ENCODE data around the gene TUSC7. TPM values are rescaled to one million over a fixed set of nuclear protein-coding genes. Genes with fewer than 3 reads are reported as not detected.

Gene TUSC7
- total and polyA plus RNA-seq, 8 donors = 0.10 TPM; not detected in 7

DNA sequence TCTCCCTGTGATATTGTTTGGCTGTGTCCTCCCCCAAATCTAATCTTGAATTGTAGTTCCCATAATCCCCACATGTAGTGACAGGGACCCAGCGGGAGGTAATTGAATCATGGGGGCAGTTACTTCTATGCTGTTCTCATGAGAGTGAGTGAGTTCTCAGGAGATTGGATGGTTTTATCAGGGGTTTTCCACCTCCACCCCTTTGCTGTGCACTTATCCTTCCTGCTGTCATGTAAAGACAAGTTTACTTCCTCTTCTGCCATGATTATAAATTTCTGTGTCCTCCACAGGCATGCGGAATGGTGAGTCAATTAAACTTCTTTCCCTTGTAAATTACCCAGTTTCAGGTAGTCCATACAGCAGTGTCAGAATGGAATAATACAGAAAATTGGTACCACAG is 24.7 kb downstream of the TUSC7 start:
- no peak for ATAC-seq
- DNase-seq = no peak
- intact Hi-C loops (cut with DNase I) = no loop called here
- Histone ChIP-seq H3K4me3 (no peak overlapping the region), H3K9me3 (no peaks in the 10 kb centered on the region), H3K36me3 (no peaks in the 10 kb centered on the region), H3K27me3 (peaks cover 0 to 3% of the 10 kb centered on the region in 2 donors), H3K4me1 (no peaks in the 10 kb centered on the region), H3K27ac (no peak overlapping the region)
- TF ChIP-seq, protein P1, sequence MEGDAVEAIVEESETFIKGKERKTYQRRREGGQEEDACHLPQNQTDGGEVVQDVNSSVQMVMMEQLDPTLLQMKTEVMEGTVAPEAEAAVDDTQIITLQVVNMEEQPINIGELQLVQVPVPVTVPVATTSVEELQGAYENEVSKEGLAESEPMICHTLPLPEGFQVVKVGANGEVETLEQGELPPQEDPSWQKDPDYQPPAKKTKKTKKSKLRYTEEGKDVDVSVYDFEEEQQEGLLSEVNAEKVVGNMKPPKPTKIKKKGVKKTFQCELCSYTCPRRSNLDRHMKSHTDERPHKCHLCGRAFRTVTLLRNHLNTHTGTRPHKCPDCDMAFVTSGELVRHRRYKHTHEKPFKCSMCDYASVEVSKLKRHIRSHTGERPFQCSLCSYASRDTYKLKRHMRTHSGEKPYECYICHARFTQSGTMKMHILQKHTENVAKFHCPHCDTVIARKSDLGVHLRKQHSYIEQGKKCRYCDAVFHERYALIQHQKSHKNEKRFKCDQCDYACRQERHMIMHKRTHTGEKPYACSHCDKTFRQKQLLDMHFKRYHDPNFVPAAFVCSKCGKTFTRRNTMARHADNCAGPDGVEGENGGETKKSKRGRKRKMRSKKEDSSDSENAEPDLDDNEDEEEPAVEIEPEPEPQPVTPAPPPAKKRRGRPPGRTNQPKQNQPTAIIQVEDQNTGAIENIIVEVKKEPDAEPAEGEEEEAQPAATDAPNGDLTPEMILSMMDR (IDR thresholded peaks at IDR 0.05) = no peak

DNA sequence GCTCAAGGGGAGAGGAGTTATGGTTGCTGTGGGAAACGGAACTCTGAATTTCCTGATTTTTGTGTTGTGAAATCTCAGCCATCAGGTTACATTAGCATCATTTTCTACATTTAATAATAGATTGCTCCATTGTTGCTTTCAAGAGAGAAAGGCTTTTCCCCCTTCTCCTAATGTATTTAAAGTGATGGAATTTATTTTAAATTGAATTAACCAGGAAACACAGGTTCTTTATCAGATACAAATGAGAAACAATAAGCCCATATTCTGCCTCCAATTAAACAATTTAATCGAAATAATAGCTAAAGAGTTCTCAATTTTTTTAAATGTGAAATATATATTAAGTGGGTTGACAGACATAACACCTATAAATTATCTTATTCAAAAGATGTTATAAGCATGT is 30.1 kb downstream of the TUSC7 start:
- H3K9me3 ChIP-seq = no peaks in the 10 kb centered on the region
- H3K4me3 ChIP-seq = no peak overlapping the region
- ATAC-seq = no peak
- TF ChIP-seq, protein P1 (IDR thresholded peaks at IDR 0.05) = no peak
- H3K27me3 ChIP-seq = peaks cover 0 to 3% of the 10 kb centered on the region in 2 donors
- H3K4me1 ChIP-seq = no peaks in the 10 kb centered on the region
- no peak overlapping the region for H3K27ac ChIP-seq
- DNase-seq = no peak
- no peaks in the 10 kb centered on the region for H3K36me3 ChIP-seq
- intact Hi-C loops (cut with DNase I) = no loop called here

DNA sequence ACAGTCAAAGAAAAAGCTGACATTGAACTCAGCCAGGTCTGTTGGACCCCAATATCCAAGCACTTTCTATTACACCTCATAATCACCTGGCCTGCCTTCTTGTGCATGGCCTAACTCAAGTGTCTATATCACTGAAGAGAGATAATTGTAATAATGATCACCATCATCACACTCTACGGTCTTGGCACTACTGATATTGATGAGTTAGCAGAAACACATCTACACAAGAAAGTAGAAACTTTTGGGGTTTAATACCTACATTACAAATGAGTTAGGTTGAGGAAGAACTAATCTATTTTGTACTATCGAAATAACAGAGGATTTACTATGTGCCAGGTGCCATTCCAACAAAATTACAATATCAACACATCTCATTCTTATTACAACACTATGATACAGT is 30.7 kb downstream of the TUSC7 start:
- Histone ChIP-seq H3K4me3 (no peak overlapping the region), H3K9me3 (no peaks in the 10 kb centered on the region), H3K4me1 (no peaks in the 10 kb centered on the region), H3K27me3 (peaks cover 0 to 3% of the 10 kb centered on the region in 2 donors), H3K27ac (no peak overlapping the region), H3K36me3 (no peaks in the 10 kb centered on the region)
- TF ChIP-seq, protein P1 (IDR thresholded peaks at IDR 0.05) = no peak
- intact Hi-C loops (cut with DNase I) = no loop called here
- DNase-seq (no peak), ATAC-seq (no peak)

DNA sequence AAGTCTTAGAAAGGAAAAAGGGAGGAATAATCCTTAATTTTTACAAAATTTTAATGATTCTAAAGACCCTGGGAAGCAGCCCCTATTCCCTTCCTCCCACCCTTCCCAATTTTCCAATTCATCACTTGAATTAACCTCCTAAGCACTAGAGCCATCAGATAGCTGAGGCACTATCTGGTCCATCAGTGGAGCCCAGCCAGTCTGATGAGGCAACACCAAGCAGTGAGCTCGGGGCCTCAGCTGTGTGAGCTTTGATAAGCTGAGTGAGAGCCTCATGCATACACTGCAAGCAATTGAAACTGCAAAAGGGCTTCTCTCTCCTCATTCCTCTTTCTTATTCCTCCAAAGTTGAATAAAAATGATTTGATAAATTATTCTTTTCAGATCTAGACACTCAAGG is 31.9 kb downstream of the TUSC7 start:
- H3K9me3 ChIP-seq = no peaks in the 10 kb centered on the region
- TF ChIP-seq, protein P1 (IDR thresholded peaks at IDR 0.05) = no peak
- H3K36me3 ChIP-seq = no peaks in the 10 kb centered on the region
- ATAC-seq (no peak), DNase-seq (peak in 1 of 4 donors; percentile 4)
- no peak overlapping the region for H3K27ac ChIP-seq
- peaks cover 0 to 3% of the 10 kb centered on the region in 2 donors for H3K27me3 ChIP-seq
- H3K4me3 ChIP-seq = no peak overlapping the region
- intact Hi-C loops (cut with DNase I) = no loop called here
- no peaks in the 10 kb centered on the region for H3K4me1 ChIP-seq

DNA sequence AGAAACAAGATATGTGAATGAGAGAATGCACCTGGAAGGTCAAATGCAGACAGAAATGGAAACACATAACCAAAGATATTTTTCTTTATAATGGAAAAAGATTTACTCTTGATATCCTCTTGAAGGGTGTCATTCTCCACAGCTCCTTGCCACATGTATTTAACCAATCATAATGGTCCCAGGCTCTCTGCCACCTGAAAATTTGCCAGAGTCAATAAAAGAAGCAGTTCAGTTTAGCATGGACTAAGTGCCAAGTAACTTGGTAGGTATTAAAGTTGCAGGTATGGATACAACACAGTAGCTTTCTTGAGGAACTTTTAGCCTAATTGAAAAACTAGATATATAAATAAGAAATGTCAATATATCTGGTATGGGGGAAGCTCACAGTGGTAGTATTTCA is 33.5 kb downstream of the TUSC7 start:
- ATAC-seq (no peak), DNase-seq (no peak)
- H3K4me3 ChIP-seq = no peak overlapping the region
- H3K27me3 ChIP-seq = peaks cover 0 to 3% of the 10 kb centered on the region in 2 donors
- H3K9me3 ChIP-seq = no peaks in the 10 kb centered on the region
- intact Hi-C loops (cut with DNase I) = no loop called here
- no peak overlapping the region for H3K27ac ChIP-seq
- TF ChIP-seq, protein P1 (IDR thresholded peaks at IDR 0.05) = no peak
- no peaks in the 10 kb centered on the region for H3K36me3 ChIP-seq
- no peaks in the 10 kb centered on the region for H3K4me1 ChIP-seq
